Endometrial microvascular endothelial cells (primary cell): ENCODE data around the gene DOCK4. TPM values are rescaled to one million over a fixed set of nuclear protein-coding genes. Genes with fewer than 3 reads are reported as not detected.

ENCODE experiments used
- in situ Hi-C: cut with HindIII; loops from 2 replicates; pipeline ENCODE4 v1.10.0; 2017; ENCODE audit warnings: low sequenced_read_pairs, low pct_unique_long_range_greater_than_20kb; ENCODE audit errors: inconsistent ontology term
- total RNA-seq: library from RNA; depleted of rRNA; stranded (reverse); fragments of >200 nt; gene quantifications from one replicate; pipeline ENCODE4 v1.2.3, GENCODE V29; 2015; ENCODE audit errors: inconsistent ontology term

DOCK4 gene
- total RNA-seq, 1 donor from 2014 or later, result 49.5 TPM

DNA sequence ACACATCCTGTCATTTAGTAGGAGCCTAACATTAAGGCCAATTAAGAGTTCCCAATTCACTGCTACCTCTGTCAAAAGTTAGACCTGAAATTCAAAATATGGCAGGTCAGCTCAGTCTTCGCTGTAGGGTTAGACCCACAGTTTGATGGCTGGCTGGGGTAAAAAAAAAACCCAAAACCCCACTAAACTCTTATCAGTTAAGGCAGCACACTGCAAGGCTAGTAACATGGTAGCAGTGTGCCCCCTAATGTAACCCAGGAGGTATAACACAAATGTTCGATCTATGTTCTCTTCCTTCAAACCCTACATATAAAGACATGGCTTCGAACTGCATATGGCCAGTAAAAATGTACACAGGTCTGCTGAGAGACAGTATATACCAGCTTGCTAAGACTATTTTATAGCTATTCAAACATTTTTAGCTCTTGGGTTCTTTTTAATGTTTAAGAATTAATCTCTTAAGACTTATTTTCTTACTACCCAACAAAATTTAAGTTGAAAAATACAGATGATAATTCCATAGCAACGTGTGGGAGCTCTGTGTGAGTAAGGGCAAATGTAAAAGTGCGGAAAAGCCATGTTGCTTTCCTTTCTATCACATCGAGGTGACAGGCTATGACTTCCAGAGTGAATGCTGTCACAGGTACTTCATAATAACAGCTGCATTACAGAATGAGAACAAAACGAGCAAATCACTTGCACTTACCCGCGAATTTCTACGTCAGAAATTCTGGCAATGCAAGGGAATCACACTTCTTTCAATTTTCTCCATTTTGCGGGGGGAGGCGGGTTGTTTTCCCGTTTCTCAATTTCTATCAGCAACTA lies 475.5 kb downstream of the DOCK4 start:
- in situ Hi-C loops, result no loop called here

DNA sequence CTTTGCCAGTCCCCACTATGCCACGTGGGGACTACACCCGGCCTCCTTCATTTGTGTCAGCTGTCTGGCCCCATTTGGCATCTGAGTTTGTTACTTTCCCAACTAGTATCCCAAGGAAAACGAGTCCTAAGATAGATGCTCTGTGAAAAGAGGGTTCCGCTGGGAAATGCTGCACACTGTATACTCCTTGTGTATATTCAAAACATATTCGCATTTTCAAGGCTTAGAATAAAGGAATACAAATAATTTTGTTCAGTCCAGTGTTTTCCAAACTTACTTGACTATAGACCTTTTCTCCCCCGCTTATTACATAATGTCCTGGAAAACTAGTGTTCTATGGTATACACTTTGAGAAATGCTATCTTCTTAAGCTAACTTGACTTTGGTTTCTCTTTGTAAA lies 476.1 kb downstream of the DOCK4 start:
- in situ Hi-C loops, result no loop called here

DNA sequence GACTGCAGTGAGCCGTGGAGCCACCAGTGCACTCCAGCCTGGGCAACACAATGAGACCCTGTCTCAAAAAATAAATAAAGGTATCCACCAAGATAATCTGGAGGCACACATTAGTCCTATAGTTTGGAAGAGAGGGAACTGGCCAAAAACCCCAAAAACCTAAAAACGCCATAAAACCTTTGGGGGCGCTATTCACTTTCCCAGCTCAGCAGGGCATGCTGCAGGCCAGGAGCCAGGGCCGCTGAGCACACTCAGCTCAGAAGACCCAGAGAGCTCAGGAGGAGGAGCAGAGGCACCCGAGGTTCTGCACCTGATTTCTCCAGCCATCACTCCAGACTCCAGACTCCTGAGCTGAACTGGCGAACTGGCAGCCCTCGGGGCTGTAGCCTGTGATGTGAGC lies 476.7 kb downstream of the DOCK4 start:
- in situ Hi-C loops, result no loop called here

GRCh38 chr7:111728635-111728995 lies 477.6 kb downstream of the DOCK4 start:
- in situ Hi-C loops, result no loop called here

- in situ Hi-C loops, result no loop called here
These were observed 478.1 kb downstream of the DOCK4 start for GRCh38 chr7:111727905-111728634.

DNA sequence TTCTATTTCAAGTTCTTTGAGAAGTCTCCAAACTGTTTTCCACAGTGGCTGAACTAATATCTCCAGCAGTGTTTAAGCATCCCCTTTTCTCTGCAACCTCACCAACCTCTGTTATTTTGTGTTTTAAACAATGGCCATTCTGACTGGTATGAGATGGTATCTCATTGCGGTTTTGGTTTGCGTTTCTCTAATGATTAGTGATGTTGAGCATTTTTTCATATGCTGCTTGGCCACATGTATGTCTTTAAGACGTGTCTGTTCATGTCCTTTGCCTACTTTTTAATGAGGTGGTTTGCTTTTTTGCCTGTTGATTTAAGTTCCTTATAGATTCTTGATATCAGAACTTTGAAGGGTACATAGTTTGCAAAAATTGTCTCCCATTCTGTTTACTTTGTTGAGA lies 487.3 kb downstream of the DOCK4 start:
- in situ Hi-C loops, result no loop called here

- in situ Hi-C loops, result no loop called here
These were observed 494.7 kb downstream of the DOCK4 start for GRCh38 chr7:111711426-111712065.

DNA sequence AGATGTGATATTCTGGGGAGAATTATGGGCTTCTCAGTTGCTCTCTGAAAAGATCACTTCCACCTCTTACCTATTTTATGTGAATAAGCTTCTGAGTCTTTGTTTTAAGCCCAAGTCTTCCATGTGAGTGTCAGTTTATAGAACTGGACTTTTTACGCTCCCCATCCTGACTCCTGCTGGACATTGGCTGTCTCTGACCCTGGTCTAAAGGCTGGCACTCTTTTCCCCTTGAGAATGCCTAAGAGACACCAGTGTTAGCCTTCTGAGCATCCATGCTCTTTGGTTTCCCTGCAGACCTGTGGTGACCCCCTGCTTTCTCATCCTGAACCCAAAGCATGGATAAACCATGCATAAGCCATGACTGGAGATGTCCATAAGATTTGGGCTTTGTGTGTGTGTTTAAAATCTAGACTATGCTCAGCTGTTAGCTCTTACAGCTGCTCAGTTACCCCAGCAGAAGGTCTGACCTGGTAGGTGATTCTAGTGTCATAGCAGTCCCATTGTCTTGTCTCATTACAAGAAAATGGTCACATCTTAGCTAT lies 495.3 kb downstream of the DOCK4 start:
- in situ Hi-C loops, result no loop called here

GRCh38 chr7:111708072-111708471 lies 498.1 kb downstream of the DOCK4 start:
- in situ Hi-C loops, result no loop called here

- in situ Hi-C loops, result no loop called here
These were observed 500.4 kb downstream of the DOCK4 start for GRCh38 chr7:111705807-111706206.

DNA sequence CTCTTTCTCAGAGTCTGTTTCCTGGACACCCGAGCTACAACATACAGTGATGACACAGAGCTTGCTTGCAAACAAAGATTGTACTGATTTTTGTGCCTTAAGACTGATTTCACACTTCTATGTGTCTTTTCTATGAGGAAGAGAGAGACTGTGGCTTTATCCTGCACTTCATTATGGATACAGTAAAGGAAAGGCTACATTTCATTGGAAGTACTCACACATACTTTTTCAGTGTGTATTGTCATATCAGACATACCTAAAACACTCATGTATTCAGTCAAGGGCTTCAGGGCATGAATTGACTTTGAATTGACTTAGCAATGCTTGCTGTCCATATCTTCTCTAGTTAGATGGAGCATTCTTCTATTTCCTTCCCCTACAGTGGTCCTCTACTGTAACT lies 508.4 kb downstream of the DOCK4 start:
- in situ Hi-C loops, result no loop called here

GRCh38 chr7:111694376-111694775 lies 511.8 kb downstream of the DOCK4 start:
- in situ Hi-C loops, result no loop called here

- in situ Hi-C loops, result no loop called here
These were observed 515.7 kb downstream of the DOCK4 start for GRCh38 chr7:111690364-111691111.

GRCh38 chr7:111685349-111685748 lies 520.9 kb downstream of the DOCK4 start:
- in situ Hi-C loops, result no loop called here

DNA sequence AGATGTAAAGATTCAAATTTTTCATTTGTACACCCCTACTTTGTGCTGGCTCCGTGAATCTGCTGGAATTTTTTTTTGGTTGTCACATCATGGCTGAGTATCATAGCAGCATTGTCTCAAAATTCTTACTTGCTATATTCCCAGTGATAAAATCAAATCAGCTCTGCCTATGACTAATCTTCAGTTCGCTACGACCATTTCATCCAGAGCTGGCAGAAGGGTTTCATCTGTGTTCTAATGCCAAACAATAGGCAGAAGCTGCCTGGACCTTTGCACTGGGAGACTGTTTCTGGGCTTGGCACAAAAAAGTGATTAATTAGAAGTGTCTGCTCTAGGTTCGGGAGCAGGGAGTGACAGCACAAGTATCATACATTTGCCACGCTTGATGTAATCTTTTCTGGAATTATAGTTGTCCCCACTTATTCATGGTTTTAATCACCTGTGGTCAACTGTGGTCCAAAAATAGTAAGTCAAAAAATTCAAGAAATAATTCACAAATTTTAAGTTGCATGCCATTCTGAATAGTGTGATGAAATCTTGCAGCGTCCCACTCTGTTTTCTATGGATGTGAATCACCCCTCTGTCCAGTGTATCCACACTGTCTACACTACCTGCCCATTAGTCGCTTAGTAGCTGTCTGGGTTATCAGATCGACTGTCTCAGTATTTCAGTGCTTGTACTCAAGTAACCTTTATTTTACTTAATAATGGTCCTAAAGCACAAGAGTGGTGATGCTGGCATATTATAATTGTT lies 523.4 kb downstream of the DOCK4 start:
- in situ Hi-C loops, result no loop called here

- in situ Hi-C loops, result no loop called here
These were observed 525.0 kb downstream of the DOCK4 start for GRCh38 chr7:111681242-111681641.

DNA sequence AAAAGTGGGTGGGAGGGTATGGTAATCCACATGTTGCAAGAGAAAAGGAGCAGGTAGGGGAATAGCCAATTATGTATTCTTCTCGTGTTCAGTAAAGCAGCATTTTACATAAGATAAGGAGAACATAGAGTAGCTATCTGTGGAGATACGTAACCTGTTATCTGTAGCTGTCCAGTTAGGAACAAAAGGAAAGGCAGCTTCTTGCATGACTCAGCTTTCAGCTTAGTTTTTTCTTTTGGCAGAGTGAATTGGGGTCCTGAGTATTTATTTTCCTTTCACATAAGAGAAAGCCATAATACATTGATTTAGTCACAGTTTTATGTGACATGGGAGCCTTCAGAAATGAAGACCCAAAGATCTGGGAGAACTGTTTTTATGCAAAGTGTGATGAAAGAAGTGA lies 527.2 kb downstream of the DOCK4 start:
- in situ Hi-C loops, result no loop called here

GRCh38 chr7:111678281-111678680 lies 527.9 kb downstream of the DOCK4 start:
- in situ Hi-C loops, result no loop called here
